Left lung (tissue), 14 donors: ENCODE measurements around the gene GALR1. TPM values are rescaled to one million over a fixed set of nuclear protein-coding genes. Genes with fewer than 3 reads are reported as not detected.

ENCODE experiments used
- ATAC-seq: fragments of 200-7000 bp; cut with Tn5 transposase; one replicate; pipeline ENCODE4 v1.9.1; 2020; ENCODE audit warnings: moderate library complexity
- DNase-seq, 4 donors: peaks; one replicate each; pipeline ENCODE4 v3.0.0-alpha.2; 2013 to 2020
- H3K27ac ChIP-seq, 2 donors: fragments of 200-600 bp; sonication (generic) in 1 of 2; one replicate each; pipeline versions ENCODE4 v1.5.0 to v1.8.0; 2020 to 2021
- H3K27me3 ChIP-seq, 2 donors: fragments of 200-600 bp; sonication (generic) in 1 of 2; one replicate each; pipeline versions ENCODE4 v1.5.0 to v1.8.0; 2020 to 2021
- H3K36me3 ChIP-seq, 2 donors: fragments of 200-600 bp; sonication (generic) in 1 of 2; one replicate each; pipeline versions ENCODE4 v1.5.0 to v1.8.0; 2020 to 2021
- H3K4me1 ChIP-seq, 2 donors: fragments of 200-600 bp; one replicate each; pipeline ENCODE4 v1.8.0; 2021
- H3K4me3 ChIP-seq, 2 donors: fragments of 200-600 bp; sonication (generic) in 1 of 2; one replicate each; pipeline versions ENCODE4 v1.5.0 to v1.8.0; 2020 to 2021; ENCODE audit warnings: mild to moderate bottlenecking in 1 of 2
- H3K9me3 ChIP-seq, 2 donors: fragments of 200-600 bp; sonication (generic) in 1 of 2; one replicate each; pipeline versions ENCODE4 v1.5.0 to v1.8.0; 2020 to 2021
- CTCF ChIP-seq, 2 donors: fragments of 200-600 bp; sonication (generic) in 1 of 2; IDR thresholded peaks; one replicate each; pipeline versions ENCODE4 v1.5.0 to v1.8.0; 2021; ENCODE audit warnings: antibody characterized with exemption in 2 of 2
- intact Hi-C, 2 donors: fragments of 100-400 bp; cut with DNase I; formaldehyde crosslinking; loops; one replicate each; pipeline versions ENCODE4 v1.11.2 to v1.14.2; 2022
- long read RNA-seq, 12 donors: library from polyadenylated mRNA in 2 of 12; unstranded in 2 of 12; transcript quantifications; one replicate each; pipeline ENCODE4 v2.0.0 and lab custom pipeline, GENCODE V29; 2019 to 2026
- polyA plus RNA-seq, 6 donors: library from polyadenylated mRNA; unstranded; fragments of 120-200 nt; gene quantifications; one replicate each; pipeline ENCODE4 v1.2.1, GENCODE V29; 2013; ENCODE audit not compliant: insufficient read length in 6 of 6
- total RNA-seq, 2 donors: library from RNA; stranded (reverse); fragmentation: NEBNext Ultra II Directional; extraction: Animal tissue kit (Norgen Biotek cat#: 25700); gene quantifications; one replicate each; pipeline ENCODE4 v1.2.1, GENCODE V29; 2021
- donor health status: DM: no; HTN: yes; CAD: no.
- donor health status: DM: no; HTN: no; CAD: no.

Gene GALR1
- not detected for total RNA-seq
- polyA plus RNA-seq, result under 1 TPM; 0.03 to 0.48 (median 0.07) TPM
- long read RNA-seq, donor 1, result 0 reads
- long read RNA-seq, donor 2, result 0 reads
- long read RNA-seq, donor 3, result 0 reads
- long read RNA-seq, donor 4, result 0 reads
- long read RNA-seq, donor 5, result 0 reads
- long read RNA-seq, donor 6, result 0 reads
- long read RNA-seq, donor 7, result 0 reads
- long read RNA-seq, donor 8, result 0 reads
- long read RNA-seq, donor 9, result 0 reads
- long read RNA-seq, donor 10, result 0 reads
- long read RNA-seq, donor 11, result 0 reads
- long read RNA-seq, donor 12, result 0 reads

- H3K9me3 ChIP-seq, result peaks cover 0 to 3% of the 10 kb centered on the region in 2 donors
- H3K4me1 ChIP-seq, result peaks cover 5 to 15% of the 10 kb centered on the region in 2 donors
- H3K36me3 ChIP-seq, result no peaks in the 10 kb centered on the region
- peak in 1 of 4 donors; percentile 65 for DNase-seq
- H3K27me3 ChIP-seq, result peaks cover 43 to 97% of the 10 kb centered on the region in 2 donors
- peak; percentile 22 for ATAC-seq
- TF ChIP-seq CTCF (IDR thresholded peaks at IDR 0.05), result no peak
- peak within 1 kb of the TSS; percentile 9 to 12 for H3K4me3 ChIP-seq
- H3K27ac ChIP-seq, result no peak within 1 kb of the TSS
- intact Hi-C loops, result no loop called here
Observed at GRCh38 chr18:77249569-77250500, at the start of gene GALR1. GALR1 (plus strand) TSS chr18:77249848; CDS start chr18:77250549, 701 bp downstream.

GRCh38 chr18:77201506-77201905 is 48.1 kb upstream of the GALR1 start:
- Histone ChIP-seq H3K9me3 (no peaks in the 10 kb centered on the region), H3K4me1 (no peaks in the 10 kb centered on the region), H3K4me3 (no peak overlapping the region), H3K27ac (no peak overlapping the region), H3K36me3 (no peaks in the 10 kb centered on the region), H3K27me3 (no peaks in the 10 kb centered on the region)
- DNase-seq, result no peak
- no peak for TF ChIP-seq CTCF (IDR thresholded peaks at IDR 0.05)
- intact Hi-C loops, result no loop called here
- no peak for ATAC-seq

GRCh38 chr18:77202329-77202728 is 47.3 kb upstream of the GALR1 start:
- peaks cover 2 to 3% of the 10 kb centered on the region in 2 donors for H3K4me1 ChIP-seq
- H3K9me3 ChIP-seq, result no peaks in the 10 kb centered on the region
- intact Hi-C loops, result no loop called here
- ATAC-seq (no peak), DNase-seq (no peak)
- TF ChIP-seq CTCF (IDR thresholded peaks at IDR 0.05), result no peak
- no peaks in the 10 kb centered on the region for H3K36me3 ChIP-seq
- H3K27ac ChIP-seq, result no peak overlapping the region
- no peak overlapping the region for H3K4me3 ChIP-seq
- H3K27me3 ChIP-seq, result no peaks in the 10 kb centered on the region

GRCh38 chr18:77203071-77203470 is 46.6 kb upstream of the GALR1 start:
- no peaks in the 10 kb centered on the region for H3K9me3 ChIP-seq
- H3K36me3 ChIP-seq, result no peaks in the 10 kb centered on the region
- DNase-seq (no peak), ATAC-seq (no peak)
- H3K27me3 ChIP-seq, result no peaks in the 10 kb centered on the region
- no peak overlapping the region for H3K27ac ChIP-seq
- intact Hi-C loops, result no loop called here
- TF ChIP-seq CTCF (IDR thresholded peaks at IDR 0.05), result no peak
- peaks cover 6 to 10% of the 10 kb centered on the region in 2 donors for H3K4me1 ChIP-seq
- H3K4me3 ChIP-seq, result no peak overlapping the region

- intact Hi-C loops, result no loop called here
- peak; percentile 40 for ATAC-seq
- TF ChIP-seq CTCF (IDR thresholded peaks at IDR 0.05), result no peak
Observed at GRCh38 chr18:77203851-77204250, 45.8 kb upstream of the GALR1 start.

More at GRCh38 chr18:77203851-77204250, 45.8 kb upstream of the GALR1 start:
- no peak overlapping the region for H3K27ac ChIP-seq
- peaks cover 6 to 18% of the 10 kb centered on the region in 2 donors for H3K4me1 ChIP-seq
- H3K9me3 ChIP-seq, result no peaks in the 10 kb centered on the region
- no peaks in the 10 kb centered on the region for H3K36me3 ChIP-seq
- H3K4me3 ChIP-seq, result no peak overlapping the region
- no peak for DNase-seq
- H3K27me3 ChIP-seq, result no peaks in the 10 kb centered on the region
